ENCODE data around the gene RPS19. TPM values are rescaled to one million over a fixed set of nuclear protein-coding genes. Genes with fewer than 3 reads are reported as not detected.

Gene RPS19
- total RNA-seq, 1 donor from 2014 or later = 3,078 TPM

DNA sequence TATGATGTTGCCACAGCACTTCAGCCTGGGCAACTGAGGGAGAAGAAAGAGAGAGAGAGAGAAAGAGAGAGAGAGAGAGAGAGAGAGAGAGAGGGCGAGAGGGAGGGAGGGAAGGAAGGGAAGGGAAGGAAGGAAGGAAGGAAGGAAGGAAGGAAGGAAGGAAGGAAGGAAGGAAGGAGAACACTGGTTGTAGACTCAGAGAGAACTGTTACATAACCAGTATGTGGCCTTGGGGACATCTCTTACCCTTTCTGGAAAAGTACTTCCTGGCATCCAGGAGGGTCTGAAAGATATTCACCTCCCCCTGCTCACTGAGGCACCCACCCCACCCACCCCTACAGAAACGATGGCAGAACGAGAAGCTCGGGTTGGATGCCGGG, 20.3 kb downstream of the RPS19 start:
- FAIRE-seq (no peak), DNase-seq (ENCODE audit: low read depth) (no peak)
- Histone ChIP-seq H3K27ac (ENCODE audit: low read depth, low read length) (no peak overlapping the region), H3K79me2 (ENCODE audit: insufficient read depth, low read length) (peaks cover 13% of the 10 kb centered on the region), H2AFZ (ENCODE audit: low read depth, low read length) (no peak overlapping the region), H3K4me1 (ENCODE audit: insufficient read depth, low read length) (peaks cover 9% of the 10 kb centered on the region), H3K4me3 (ENCODE audit: insufficient read depth, low read depth, low read length) (no peak overlapping the region), H4K20me1 (ENCODE audit: insufficient read depth, low read length) (peaks cover 4% of the 10 kb centered on the region), H3K27me3 (ENCODE audit: insufficient read depth, low read length) (peaks cover 2% of the 10 kb centered on the region), H3K4me2 (ENCODE audit: low read length) (no peak overlapping the region), H3K36me3 (ENCODE audit: insufficient read depth, low read length) (no peaks in the 10 kb centered on the region), H3K9ac (ENCODE audit: low read length) (no peak overlapping the region), H3K9me3 (ENCODE audit: insufficient read depth, low read depth, low read length) (no peaks in the 10 kb centered on the region)
- TF ChIP-seq, protein P1, sequence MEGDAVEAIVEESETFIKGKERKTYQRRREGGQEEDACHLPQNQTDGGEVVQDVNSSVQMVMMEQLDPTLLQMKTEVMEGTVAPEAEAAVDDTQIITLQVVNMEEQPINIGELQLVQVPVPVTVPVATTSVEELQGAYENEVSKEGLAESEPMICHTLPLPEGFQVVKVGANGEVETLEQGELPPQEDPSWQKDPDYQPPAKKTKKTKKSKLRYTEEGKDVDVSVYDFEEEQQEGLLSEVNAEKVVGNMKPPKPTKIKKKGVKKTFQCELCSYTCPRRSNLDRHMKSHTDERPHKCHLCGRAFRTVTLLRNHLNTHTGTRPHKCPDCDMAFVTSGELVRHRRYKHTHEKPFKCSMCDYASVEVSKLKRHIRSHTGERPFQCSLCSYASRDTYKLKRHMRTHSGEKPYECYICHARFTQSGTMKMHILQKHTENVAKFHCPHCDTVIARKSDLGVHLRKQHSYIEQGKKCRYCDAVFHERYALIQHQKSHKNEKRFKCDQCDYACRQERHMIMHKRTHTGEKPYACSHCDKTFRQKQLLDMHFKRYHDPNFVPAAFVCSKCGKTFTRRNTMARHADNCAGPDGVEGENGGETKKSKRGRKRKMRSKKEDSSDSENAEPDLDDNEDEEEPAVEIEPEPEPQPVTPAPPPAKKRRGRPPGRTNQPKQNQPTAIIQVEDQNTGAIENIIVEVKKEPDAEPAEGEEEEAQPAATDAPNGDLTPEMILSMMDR (IDR thresholded peaks at IDR 0.05; ENCODE audit: insufficient read depth, low read depth, low read length) = no peak
- TF ChIP-seq EZH2 (IDR thresholded peaks at IDR 0.05; ENCODE audit: insufficient read depth, low read length) = no peak
- H3K4me1 Mint-ChIP-seq (ENCODE audit: low read depth, unreplicated experiment) = peaks cover 3% of the 10 kb centered on the region
- no peak overlapping the region for H3K27ac Mint-ChIP-seq (ENCODE audit: unreplicated experiment)
- H3K27me3 Mint-ChIP-seq (ENCODE audit: low read depth, unreplicated experiment) = peaks cover 7% of the 10 kb centered on the region
- no peak overlapping the region for H3K4me3 Mint-ChIP-seq (ENCODE audit: unreplicated experiment)
- H3K9me3 Mint-ChIP-seq (ENCODE audit: unreplicated experiment) = no peaks in the 10 kb centered on the region
- no peaks in the 10 kb centered on the region for H3K36me3 Mint-ChIP-seq (ENCODE audit: low read depth, unreplicated experiment)

DNA sequence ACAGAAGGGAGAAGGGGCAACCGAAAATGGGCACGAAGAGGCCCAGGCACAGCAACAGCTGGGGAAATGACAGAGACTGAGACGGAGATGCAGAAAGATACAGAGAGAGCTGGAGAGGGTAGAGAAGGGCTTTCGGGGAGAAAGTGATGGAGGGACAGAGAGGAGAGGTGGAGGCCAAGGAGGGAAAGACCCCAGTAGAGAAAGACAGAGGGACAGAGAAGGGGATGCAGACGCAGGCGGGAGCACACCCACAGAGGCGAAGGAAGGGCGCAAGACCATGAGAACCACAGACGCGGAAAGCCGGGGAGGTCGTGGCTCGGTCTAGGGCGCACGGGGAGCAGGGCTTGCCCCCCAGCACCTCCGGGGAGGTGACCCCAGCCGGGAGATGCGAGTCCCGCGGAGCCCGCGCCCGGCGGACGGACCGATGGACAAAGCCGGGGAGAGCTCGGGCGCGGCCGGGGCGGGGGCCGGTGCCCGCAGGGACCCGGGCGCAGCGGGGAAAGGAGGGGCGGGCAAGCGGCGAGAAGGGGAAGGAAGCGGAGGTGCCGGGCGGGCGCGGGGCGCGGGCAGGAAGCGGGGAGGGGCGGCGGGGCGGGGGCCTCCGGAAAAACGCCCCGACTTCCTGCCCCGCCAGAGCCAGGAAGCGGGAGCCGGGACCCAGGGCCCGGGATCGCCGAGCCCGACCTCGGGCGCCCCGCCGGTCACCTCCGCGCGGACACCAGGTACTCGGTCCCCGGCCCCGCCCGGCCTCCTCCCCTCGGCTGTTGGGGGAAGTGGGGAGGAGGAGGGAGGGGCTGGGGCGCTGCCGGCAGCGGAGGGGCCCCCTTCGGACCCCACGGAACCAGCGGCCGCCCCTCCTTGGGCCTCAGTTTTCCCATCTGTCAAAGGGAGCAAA, 22.8 kb downstream of the RPS19 start, which contains the start of gene ARHGEF1:
Gene ARHGEF1, plus strand, starts transcription at position 617 of the 895 bp plus-strand sequence. CDS start 4,899 bp downstream, outside the sequence.
- no peaks in the 10 kb centered on the region for H3K9me3 Mint-ChIP-seq (ENCODE audit: unreplicated experiment)
- Histone ChIP-seq H3K4me1 (ENCODE audit: insufficient read depth, low read length) (peaks cover 24% of the 10 kb centered on the region), H3K4me2 (ENCODE audit: low read length) (peak within 1 kb of the TSS; percentile 98), H3K9me3 (ENCODE audit: insufficient read depth, low read depth, low read length) (no peaks in the 10 kb centered on the region), H3K36me3 (ENCODE audit: insufficient read depth, low read length) (no peaks in the 10 kb centered on the region), H2AFZ (ENCODE audit: low read depth, low read length) (peak within 1 kb of the TSS; percentile 87), H3K27ac (ENCODE audit: low read depth, low read length) (no peak within 1 kb of the TSS), H3K79me2 (ENCODE audit: insufficient read depth, low read length) (peaks cover 37% of the 10 kb centered on the region), H3K9ac (ENCODE audit: low read length) (peak within 1 kb of the TSS; percentile 90), H3K4me3 (ENCODE audit: insufficient read depth, low read depth, low read length) (peak within 1 kb of the TSS; percentile 79), H4K20me1 (ENCODE audit: insufficient read depth, low read length) (peaks cover 23% of the 10 kb centered on the region), H3K27me3 (ENCODE audit: insufficient read depth, low read length) (peaks cover under 1% of the 10 kb centered on the region)
- TF ChIP-seq, protein P1 (IDR thresholded peaks at IDR 0.05; ENCODE audit: insufficient read depth, low read depth, low read length) = no peak
- TF ChIP-seq EZH2 (IDR thresholded peaks at IDR 0.05; ENCODE audit: insufficient read depth, low read length) = no peak
- peak within 1 kb of the TSS; percentile 68 for H3K27ac Mint-ChIP-seq (ENCODE audit: unreplicated experiment)
- H3K27me3 Mint-ChIP-seq (ENCODE audit: low read depth, unreplicated experiment) = peaks cover 7% of the 10 kb centered on the region
- peaks cover 10% of the 10 kb centered on the region for H3K36me3 Mint-ChIP-seq (ENCODE audit: low read depth, unreplicated experiment)
- peaks cover 13% of the 10 kb centered on the region for H3K4me1 Mint-ChIP-seq (ENCODE audit: low read depth, unreplicated experiment)
- DNase-seq (ENCODE audit: low read depth) (no peak), FAIRE-seq (no peak)
- H3K4me3 Mint-ChIP-seq (ENCODE audit: unreplicated experiment) = peak within 1 kb of the TSS; percentile 92

DNA sequence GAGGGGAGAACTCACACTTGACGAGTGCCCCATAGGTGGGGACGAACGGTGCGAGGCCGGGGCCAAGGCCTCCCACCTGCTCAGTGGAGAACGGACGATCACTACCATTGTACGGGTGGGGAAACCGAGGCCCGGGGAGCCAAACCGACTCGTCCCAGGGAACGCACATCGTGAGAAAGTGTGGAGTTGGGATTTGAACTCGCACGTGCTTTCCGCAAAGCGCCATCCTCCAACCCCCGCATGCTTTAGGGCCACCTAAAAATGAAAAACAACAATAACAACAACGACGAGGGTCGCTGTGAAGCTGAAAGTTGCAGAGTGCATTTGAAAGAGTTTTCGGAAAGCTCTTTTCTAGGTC, 23.4 kb downstream of the RPS19 start:
- H3K4me3 ChIP-seq (ENCODE audit: insufficient read depth, low read depth, low read length) = peak overlapping the region; percentile 79
- H3K27ac ChIP-seq (ENCODE audit: low read depth, low read length) = no peak overlapping the region
- peaks cover 5% of the 10 kb centered on the region for H3K27me3 Mint-ChIP-seq (ENCODE audit: low read depth, unreplicated experiment)
- peak overlapping the region; percentile 98 for H3K4me2 ChIP-seq (ENCODE audit: low read length)
- H3K9me3 ChIP-seq (ENCODE audit: insufficient read depth, low read depth, low read length) = no peaks in the 10 kb centered on the region
- peaks cover 19% of the 10 kb centered on the region for H3K4me1 Mint-ChIP-seq (ENCODE audit: low read depth, unreplicated experiment)
- no peak for FAIRE-seq
- H2AFZ ChIP-seq (ENCODE audit: low read depth, low read length) = peak overlapping the region; percentile 43
- no peak for DNase-seq (ENCODE audit: low read depth)
- H3K79me2 ChIP-seq (ENCODE audit: insufficient read depth, low read length) = peaks cover 42% of the 10 kb centered on the region
- H4K20me1 ChIP-seq (ENCODE audit: insufficient read depth, low read length) = peaks cover 29% of the 10 kb centered on the region
- H3K4me3 Mint-ChIP-seq (ENCODE audit: unreplicated experiment) = peak overlapping the region; percentile 92
- TF ChIP-seq, protein P1 (IDR thresholded peaks at IDR 0.05; ENCODE audit: insufficient read depth, low read depth, low read length) = no peak
- no peak for TF ChIP-seq EZH2 (IDR thresholded peaks at IDR 0.05; ENCODE audit: insufficient read depth, low read length)
- H3K9me3 Mint-ChIP-seq (ENCODE audit: unreplicated experiment) = no peaks in the 10 kb centered on the region
- peaks cover 11% of the 10 kb centered on the region for H3K36me3 Mint-ChIP-seq (ENCODE audit: low read depth, unreplicated experiment)
- H3K27me3 ChIP-seq (ENCODE audit: insufficient read depth, low read length) = no peaks in the 10 kb centered on the region
- H3K9ac ChIP-seq (ENCODE audit: low read length) = peak overlapping the region; percentile 90
- peak overlapping the region; percentile 22 for H3K27ac Mint-ChIP-seq (ENCODE audit: unreplicated experiment)
- no peaks in the 10 kb centered on the region for H3K36me3 ChIP-seq (ENCODE audit: insufficient read depth, low read length)
- peaks cover 31% of the 10 kb centered on the region for H3K4me1 ChIP-seq (ENCODE audit: insufficient read depth, low read length)

Measured in astrocyte (in vitro differentiated cells and primary cell).